G401 (cell line): ENCODE results near the gene HECW1. TPM values are rescaled to one million over a fixed set of nuclear protein-coding genes. Genes with fewer than 3 reads are reported as not detected.
"Not testable (repeated sequence)": the region's sequence is repeated elsewhere in the genome, so short reads cannot be mapped to it uniquely, and the experiment has no call there.

ENCODE experiments used
- DNase-seq: peaks from one replicate; pipeline ENCODE4 v3.0.0-alpha.2; 2015; ENCODE audit warnings: low spot score
- in situ Hi-C: cut with HindIII; loops from 2 replicates; pipeline ENCODE4 v1.10.0; 2016; ENCODE audit warnings: low sequenced_read_pairs, mixed read lengths
- total RNA-seq: library from RNA; depleted of rRNA; stranded (reverse); fragments of >200 nt; shearing (Covaris generic); gene quantifications from 2 replicates; pipeline ENCODE4 v1.2.3, GENCODE V29; 2014

HECW1 gene
- total RNA-seq, 1 experiment from 2014 or later: not detected

GRCh38 chr7:43467406-43467805 lies 355.0 kb downstream of the HECW1 start:
- DNase-seq: no peak
- in situ Hi-C loops: no loop called here

GRCh38 chr7:43467846-43468245 lies 355.4 kb downstream of the HECW1 start:
- in situ Hi-C loops: no loop called here
- no peak for DNase-seq

- DNase-seq: no peak
- in situ Hi-C loops: no loop called here
These were observed 356.6 kb downstream of the HECW1 start for GRCh38 chr7:43469051-43469450.

GRCh38 chr7:43470110-43470509 lies 357.7 kb downstream of the HECW1 start:
- no peak for DNase-seq
- in situ Hi-C loops: no loop called here

GRCh38 chr7:43475983-43476382 lies 363.5 kb downstream of the HECW1 start:
- DNase-seq: no peak
- in situ Hi-C loops: no loop called here

- no peak for DNase-seq
- in situ Hi-C loops: no loop called here
These were observed 364.4 kb downstream of the HECW1 start for GRCh38 chr7:43476896-43477295.

- DNase-seq: no peak
- in situ Hi-C loops: no loop called here
These were observed 366.6 kb downstream of the HECW1 start for GRCh38 chr7:43479042-43479441.

- in situ Hi-C loops: no loop called here
- no peak for DNase-seq
These were observed 367.1 kb downstream of the HECW1 start for GRCh38 chr7:43479543-43479942.

- in situ Hi-C loops: no loop called here
- no peak for DNase-seq
These were observed 368.1 kb downstream of the HECW1 start for GRCh38 chr7:43480581-43480980.

- DNase-seq: peak; percentile 33
- in situ Hi-C loops: no loop called here
These were observed 369.6 kb downstream of the HECW1 start for GRCh38 chr7:43481902-43482678.

GRCh38 chr7:43482679-43483252 lies 370.3 kb downstream of the HECW1 start:
- in situ Hi-C loops: no loop called here
- DNase-seq: no peak

GRCh38 chr7:43484678-43485395 lies 372.4 kb downstream of the HECW1 start:
- in situ Hi-C loops: no loop called here

GRCh38 chr7:43485580-43485979 lies 373.1 kb downstream of the HECW1 start:
- in situ Hi-C loops: no loop called here
- DNase-seq: no peak

More at GRCh38 chr7:43484678-43485395, 372.4 kb downstream of the HECW1 start:
- DNase-seq: no peak

DNA sequence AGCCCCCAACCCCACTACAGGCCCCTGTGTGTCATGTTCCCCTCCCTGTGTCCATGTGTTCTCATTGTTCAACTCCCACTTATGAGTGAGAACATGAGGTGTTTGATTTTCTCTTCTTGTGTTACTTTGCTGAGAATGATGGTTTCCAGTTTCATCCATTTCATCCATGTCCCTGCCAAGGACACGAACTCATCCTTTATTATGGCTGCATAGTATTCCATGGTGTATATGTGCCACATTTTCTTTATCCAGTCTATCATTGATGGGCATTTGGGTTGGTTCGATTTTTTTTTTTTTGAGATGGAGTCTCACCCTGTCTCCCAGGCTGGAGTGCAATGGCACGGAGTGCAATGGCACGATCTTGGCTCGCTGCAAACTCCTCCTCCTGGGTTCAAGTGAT lies 373.6 kb downstream of the HECW1 start:
- DNase-seq: not testable (repeated sequence)

GRCh38 chr7:43486634-43487033 lies 374.2 kb downstream of the HECW1 start:
- in situ Hi-C loops: no loop called here

More for the DNA sequence above, 373.6 kb downstream of the HECW1 start:
- in situ Hi-C loops: not testable (repeated sequence)

DNA sequence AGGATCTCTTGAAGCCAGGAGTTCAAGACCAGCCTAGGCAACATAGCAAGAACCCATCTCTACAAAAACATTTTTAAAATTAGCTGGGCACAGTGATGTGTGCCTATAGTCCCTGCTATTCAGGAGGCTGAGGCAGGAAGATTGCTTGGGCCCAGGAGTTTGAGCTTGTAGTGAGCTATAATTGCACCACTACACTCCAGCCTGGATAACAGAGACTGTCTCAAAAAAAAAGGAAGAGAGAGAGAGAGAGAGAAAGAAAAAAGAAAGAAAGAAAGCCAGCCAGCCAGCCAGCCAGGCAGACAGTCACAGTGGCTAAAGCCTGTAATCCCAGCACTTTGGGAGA lies 375.3 kb downstream of the HECW1 start:
- in situ Hi-C loops: no loop called here

More at GRCh38 chr7:43486634-43487033, 374.2 kb downstream of the HECW1 start:
- no peak for DNase-seq

GRCh38 chr7:43489257-43489656 lies 376.8 kb downstream of the HECW1 start:
- DNase-seq: no peak
- in situ Hi-C loops: no loop called here

More for the DNA sequence above, 375.3 kb downstream of the HECW1 start:
- DNase-seq: no peak

DNA sequence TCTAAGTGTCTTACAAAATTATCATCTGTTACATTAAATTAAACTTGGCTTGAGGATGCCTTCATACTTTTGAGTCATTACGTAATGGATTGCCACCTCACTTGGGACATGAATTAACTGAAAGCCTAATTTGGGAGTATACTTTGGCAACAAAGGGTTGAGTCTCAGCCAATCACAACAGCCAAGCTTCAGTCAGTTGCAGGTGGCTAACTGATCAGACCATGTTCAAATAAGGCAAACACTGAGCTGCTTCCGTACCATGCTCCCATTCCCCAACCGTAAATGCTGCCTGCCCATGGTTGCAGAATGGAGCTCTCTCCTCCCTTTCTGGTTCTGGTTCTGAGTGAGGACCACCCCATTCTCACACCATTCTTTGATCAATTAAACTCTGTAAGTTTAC lies 377.6 kb downstream of the HECW1 start:
- in situ Hi-C loops: no loop called here
- DNase-seq: no peak

- no peak for DNase-seq
- in situ Hi-C loops: no loop called here
These were observed 378.7 kb downstream of the HECW1 start for GRCh38 chr7:43491123-43491522.

- in situ Hi-C loops: no loop called here
- no peak for DNase-seq
These were observed 379.5 kb downstream of the HECW1 start for GRCh38 chr7:43491984-43492383.
